ENCODE measurements around the gene ATP23.

The ATP23 gene

GRCh38 chr12:57983858-57984505 is 42.6 kb downstream of the ATP23 start:
- DNase-seq: no peak

GRCh38 chr12:57984629-57985151 is 43.3 kb downstream of the ATP23 start:
- DNase-seq: no peak

- no peak for DNase-seq
These were observed 44.3 kb downstream of the ATP23 start for GRCh38 chr12:57985685-57986084.

GRCh38 chr12:57989838-57990237 is 48.5 kb downstream of the ATP23 start:
- no peak for DNase-seq

GRCh38 chr12:57990241-57990883 is 49.0 kb downstream of the ATP23 start:
- DNase-seq: no peak

- no peak for DNase-seq
These were observed 50.6 kb downstream of the ATP23 start for GRCh38 chr12:57992001-57992400.

- no peak for DNase-seq
These were observed 51.7 kb downstream of the ATP23 start for GRCh38 chr12:57993030-57993429.

- DNase-seq: peak; percentile 6
These were observed 52.5 kb downstream of the ATP23 start for GRCh38 chr12:57993834-57994233.

GRCh38 chr12:57996520-57996919 is 55.2 kb downstream of the ATP23 start:
- DNase-seq: no peak

- no peak for DNase-seq
These were observed 56.9 kb downstream of the ATP23 start for GRCh38 chr12:57998251-57998650.

- DNase-seq: no peak
These were observed 59.1 kb downstream of the ATP23 start for GRCh38 chr12:58000499-58000898.

- DNase-seq: no peak
These were observed 66.5 kb downstream of the ATP23 start for GRCh38 chr12:58007875-58008274.

GRCh38 chr12:58008634-58009033 is 67.3 kb downstream of the ATP23 start:
- no peak for DNase-seq
